Measurements from ENCODE around the gene TPM2.

TPM2 gene

DNA sequence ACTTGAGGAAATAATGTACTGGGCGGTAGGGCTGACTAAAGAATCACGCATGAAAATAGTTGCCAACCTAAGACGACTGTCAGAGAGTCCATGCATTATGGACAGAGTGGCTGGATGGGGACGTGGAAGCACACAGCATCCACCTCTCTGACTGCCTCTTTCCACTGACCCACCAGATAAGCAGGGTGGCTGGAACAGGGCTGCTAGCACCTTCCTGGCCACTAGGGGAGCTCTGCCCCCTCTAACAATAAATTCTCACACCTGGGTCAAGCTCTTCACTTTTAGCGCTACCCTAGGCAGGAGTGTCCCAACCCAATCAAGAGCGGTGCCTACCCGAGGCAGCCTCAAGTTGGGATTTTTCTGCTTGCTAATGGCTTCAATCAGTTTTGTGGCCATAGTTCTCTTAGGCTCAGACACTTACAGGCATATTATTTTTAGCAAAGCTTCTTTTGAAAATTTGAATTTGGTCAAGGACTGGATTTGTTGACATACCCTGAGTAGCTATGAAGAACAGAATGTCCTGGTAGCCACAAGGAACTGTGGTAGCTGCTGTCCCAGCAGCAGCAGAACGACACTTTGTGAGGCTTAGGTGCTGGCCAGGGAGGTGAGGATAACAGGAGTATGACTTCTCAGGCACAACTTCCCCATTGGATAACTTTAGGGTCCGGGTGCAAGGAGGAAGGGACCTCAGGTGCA lies 6.9 kb upstream of the TPM2 start:
- peak; percentile 84 for DNase-seq (ENCODE audit: low spot score)

DNA sequence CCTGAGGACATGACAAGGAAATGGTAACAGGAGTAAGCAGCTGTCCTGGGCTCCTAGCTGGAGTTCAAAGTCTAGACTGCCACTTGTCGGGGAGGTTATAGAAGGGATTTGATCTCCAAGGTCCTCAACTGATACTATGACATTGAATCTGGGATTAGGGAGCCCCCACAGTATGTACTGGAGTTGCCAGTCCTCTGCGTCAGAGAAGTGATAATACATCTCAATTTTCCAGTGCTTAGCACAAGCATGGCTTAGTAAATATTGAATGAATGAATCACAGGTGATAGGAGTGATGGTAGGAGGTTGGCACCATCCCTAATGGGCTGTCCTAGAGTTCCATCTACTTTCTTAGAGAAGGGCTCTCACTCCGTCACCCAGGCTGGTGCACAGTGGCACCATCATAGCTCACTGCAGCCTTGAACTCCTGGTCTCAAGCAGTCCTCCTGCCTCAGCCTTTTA lies 6.2 kb upstream of the TPM2 start:
- DNase-seq (ENCODE audit: low spot score) = no peak

DNA sequence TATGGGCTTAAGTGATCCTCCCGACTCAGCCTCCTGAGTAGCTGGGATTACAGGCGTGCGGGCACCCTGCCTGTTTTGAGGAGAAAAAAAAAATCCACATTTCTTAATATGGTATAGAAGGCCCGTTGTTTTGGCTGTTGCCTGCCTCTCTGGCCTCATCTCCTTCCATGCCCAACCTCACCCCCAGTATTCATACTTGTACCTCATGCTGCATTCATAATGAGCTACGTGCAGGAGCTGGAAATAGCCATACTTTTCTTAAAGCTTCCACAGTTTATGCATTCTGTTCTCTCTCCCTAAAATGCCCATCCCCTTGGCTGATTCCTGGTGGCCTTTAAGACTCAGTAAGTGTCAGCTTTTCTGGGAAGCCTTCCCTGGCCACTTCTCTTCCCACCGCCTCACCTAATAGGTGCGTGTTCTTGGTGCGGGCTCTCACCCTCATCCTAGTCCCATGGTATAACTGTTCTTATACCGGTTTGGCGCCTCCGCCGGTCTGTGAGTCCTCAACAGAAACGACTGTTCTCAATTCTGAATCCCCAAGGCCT lies 2.1 kb upstream of the TPM2 start:
- DNase-seq (ENCODE audit: low spot score) = no peak

DNA sequence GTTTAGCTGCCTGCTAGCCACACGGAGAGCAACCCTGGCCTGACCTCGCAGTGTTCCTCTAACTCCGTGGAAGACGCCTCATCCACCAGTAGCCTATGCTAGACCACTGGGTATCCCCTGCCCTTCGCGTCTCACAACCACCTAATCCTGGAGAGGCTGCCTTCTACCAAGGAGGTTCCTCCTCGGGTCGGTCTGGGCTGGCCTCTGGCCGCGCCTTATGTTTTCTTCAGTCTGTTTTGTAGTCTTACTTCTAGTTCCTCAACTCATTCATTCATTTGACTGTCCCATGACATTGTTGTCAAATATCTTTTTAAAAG lies 1.6 kb upstream of the TPM2 start:
- DNase-seq (ENCODE audit: low spot score) = peak; percentile 49

- DNase-seq (ENCODE audit: low spot score) = peak; percentile 77
These were observed 1.0 kb upstream of the TPM2 start for GRCh38 chr9:35690614-35691333.

DNA sequence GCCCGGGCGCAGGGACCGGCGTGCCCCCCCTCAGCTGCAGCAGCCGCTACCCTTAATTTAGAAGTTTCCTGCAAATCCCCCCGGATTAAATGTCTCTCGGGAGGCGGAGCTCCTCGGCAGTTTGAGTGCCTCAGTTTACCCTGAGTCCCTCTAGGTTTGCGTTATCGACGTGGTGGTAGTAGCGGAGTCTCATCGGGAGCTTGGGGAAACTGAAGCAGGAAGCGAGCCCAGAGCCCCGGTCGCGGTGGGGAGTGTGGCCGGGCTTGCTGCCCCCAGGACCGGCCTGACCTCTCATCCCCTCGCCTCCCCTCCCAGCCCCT lies 529 bp upstream of the TPM2 start:
- DNase-seq (ENCODE audit: low spot score) = no peak

DNA sequence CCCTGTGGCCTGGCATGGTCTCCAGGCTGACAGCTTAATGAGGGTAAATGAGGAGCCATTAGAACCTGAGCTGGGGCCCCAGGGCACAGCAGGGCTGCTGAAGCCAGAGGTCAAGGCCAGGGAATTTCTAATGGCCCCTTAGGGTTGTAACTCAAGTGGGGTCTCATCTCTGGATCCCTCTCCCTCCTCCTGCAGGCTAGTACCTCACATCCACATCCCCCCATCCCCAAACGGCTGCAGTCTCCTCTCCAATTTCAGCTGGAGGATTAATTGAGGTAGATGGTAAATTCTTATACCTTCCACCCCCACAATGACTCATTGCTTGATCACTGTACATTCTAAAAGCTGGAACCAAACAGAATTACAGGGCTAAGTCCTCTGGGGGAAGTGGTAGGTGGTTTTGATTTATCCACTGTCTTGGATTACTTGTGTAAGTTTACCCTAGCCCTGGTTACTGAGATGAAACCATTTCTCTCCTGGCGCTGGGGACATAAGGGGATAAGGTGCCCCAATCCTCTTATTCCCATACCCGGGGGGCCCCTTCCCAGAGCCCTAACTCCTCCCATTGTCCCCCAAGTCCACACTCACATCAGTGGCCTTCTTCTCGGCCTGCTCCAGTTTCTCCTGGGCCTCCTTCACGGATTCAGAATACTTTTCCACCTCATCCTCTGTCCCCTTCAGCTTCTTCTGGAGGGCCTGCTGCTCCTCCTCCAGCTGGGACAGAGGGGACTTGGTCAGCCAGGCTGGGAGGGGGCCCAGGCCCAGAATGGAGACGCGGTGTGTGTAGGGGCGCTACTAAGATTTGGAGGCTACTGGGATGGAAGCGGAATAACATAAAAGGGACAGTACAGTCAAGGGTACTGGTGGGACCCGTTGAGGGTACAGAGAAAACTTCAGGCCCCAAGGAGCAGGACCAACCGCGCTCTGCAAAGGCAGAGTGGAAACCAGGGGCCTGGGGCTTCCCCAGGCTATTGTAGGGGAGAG lies 875 bp downstream of the TPM2 start:
- no peak for DNase-seq (ENCODE audit: low spot score)

- DNase-seq (ENCODE audit: low spot score) = no peak
These were observed 1.7 kb downstream of the TPM2 start for GRCh38 chr9:35687972-35688557.

DNA sequence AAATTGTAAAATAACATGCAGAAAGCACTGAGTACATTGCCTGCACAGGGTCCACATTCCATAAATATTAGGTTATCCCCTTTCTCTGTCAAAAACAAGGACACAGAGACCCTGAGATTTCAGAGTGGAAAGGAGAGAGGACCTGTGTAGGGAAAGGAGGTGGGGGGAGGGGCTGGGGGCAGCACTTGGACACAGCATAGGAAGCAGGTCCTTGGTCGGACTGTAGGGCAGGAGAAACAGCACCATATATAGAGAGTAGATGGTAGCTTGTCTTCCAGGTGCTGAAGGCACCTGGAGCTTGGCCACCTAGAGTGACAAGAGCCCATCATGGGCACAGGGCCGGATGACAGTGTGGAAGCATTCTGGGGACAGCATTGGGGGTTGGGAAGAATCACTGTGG lies 2.4 kb downstream of the TPM2 start:
- no peak for DNase-seq (ENCODE audit: low spot score)

DNA sequence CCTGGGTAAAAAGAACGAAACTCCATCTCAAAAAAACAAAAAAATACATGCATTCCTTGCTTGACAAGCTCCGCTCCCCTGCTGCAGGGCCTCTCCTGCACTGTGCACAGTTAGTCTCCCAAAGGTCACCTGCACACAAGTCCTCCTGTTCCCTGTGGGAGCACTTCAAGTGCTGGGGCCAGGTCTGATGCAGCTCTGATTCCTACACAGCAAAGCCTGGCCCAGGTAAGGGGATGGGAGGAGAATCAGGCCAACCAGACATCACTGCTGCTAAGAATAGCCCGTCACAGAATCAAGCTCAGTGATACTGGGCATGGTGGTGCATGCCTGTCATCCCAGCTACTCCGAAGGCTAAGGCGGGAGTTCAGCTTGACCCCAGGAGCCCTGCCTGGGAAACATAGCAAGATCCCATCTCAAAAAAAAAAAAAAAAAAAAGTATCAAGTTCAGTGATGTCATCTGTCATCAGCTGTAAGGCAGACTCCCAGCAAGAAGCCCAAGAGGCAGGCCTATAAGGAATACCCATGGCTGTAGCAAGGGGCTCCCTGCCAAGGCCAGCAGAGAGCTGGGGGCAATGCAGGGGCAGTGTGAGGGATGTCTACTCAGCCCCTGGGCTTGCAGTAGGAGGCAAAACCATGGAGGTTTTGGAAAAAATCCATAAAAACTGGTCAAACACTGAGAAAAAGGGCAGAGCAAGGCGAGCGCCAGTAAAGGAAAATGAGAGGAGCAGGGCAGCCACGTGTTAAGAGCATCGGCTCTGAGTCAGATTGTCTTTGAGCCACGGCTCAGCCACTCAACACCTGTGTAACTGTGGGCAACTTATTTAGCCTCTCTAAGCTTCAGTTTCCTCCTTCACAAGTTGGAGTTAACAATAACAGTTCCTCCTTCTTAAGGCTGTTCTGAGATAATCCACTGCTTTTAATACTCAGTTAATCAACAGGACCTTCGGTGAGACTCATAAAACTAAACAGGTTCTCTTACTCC lies 3.2 kb downstream of the TPM2 start:
- DNase-seq (ENCODE audit: low spot score) = no peak

- DNase-seq (ENCODE audit: low spot score) = no peak
These were observed 4.2 kb downstream of the TPM2 start for GRCh38 chr9:35685506-35685905.

DNA sequence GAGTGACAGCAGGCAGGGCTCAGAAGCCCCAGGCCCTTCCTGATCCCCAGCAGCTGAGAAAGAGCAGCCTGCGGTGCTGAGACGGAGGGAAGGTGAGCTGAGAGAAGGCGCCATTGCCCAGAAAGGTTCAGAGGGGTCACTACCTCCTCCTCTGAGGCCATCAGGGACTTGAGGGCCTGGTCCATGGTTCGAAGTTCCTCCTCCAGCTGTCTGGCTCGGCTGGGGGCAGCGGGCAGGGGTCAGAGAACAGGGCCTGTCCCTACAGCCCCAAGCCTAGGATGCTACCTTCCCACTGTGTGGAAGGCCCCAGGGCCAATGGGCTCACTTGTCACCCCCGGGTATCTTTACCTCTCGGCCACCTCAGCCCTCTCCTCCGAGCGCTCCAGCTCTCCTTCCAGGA lies 4.8 kb downstream of the TPM2 start:
- DNase-seq (ENCODE audit: low spot score) = no peak

- no peak for DNase-seq (ENCODE audit: low spot score)
These were observed 6.4 kb downstream of the TPM2 start for GRCh38 chr9:35683323-35683722.

GRCh38 chr9:35682520-35683315 lies 7.0 kb downstream of the TPM2 start:
- no peak for DNase-seq (ENCODE audit: low spot score)

GRCh38 chr9:35682051-35682450 lies 7.7 kb downstream of the TPM2 start:
- no peak for DNase-seq (ENCODE audit: low spot score)

- DNase-seq (ENCODE audit: low spot score) = no peak
These were observed 8.3 kb downstream of the TPM2 start for GRCh38 chr9:35681341-35682002.

DNA sequence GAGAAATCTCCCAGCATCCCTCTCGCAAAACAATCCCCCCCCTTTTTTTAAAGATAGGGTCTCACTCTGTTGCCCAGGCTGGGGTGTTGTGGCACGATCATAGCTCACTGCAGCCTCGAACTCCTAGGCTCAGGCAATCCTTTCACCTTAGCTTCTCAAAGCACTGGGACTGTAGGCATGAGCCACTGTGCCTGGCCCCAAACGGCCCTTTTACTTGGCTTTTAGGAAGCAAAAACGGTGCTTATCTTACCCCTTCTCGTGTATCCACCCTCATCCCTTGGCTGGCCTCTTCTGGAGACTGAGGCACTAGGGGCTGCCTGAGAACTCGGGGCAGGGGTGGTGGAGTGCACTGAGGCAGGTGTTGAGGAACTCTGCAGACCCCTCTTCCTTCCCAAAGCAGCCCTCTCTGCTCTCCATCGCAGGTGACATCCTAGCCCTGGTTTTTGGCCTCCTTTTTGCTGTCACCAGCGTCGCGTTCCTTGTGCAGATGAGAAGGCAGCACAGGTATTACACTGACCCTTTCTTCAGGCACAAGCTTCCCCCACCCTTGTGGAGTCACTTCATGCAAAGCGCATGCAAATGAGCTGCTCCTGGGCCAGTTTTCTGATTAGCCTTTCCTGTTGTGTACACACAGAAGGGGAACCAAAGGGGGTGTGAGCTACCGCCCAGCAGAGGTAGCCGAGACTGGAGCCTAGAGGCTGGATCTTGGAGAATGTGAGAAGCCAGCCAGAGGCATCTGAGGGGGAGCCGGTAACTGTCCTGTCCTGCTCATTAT lies 9.2 kb downstream of the TPM2 start:
- peak; percentile 58 for DNase-seq (ENCODE audit: low spot score)

- no peak for DNase-seq (ENCODE audit: low spot score)
These were observed 9.9 kb downstream of the TPM2 start for GRCh38 chr9:35679766-35680330.

Data from iPS-NIHi11 (cell line).